ELF-1 (cell line): Measurements from ENCODE around the gene TRIM66.

Source experiments
- DNase-seq: peaks from one replicate; pipeline ENCODE4 v3.0.0-alpha.2; 2016; ENCODE audit warnings: low read depth, low spot score

Gene TRIM66

GRCh38 chr11:8713760-8714454, 31.4 kb upstream of the TRIM66 start:
- DNase-seq = no peak

GRCh38 chr11:8712506-8712905, 30.0 kb upstream of the TRIM66 start:
- DNase-seq = no peak

- DNase-seq = no peak
These were observed 29.5 kb upstream of the TRIM66 start for GRCh38 chr11:8711895-8712442.

DNA sequence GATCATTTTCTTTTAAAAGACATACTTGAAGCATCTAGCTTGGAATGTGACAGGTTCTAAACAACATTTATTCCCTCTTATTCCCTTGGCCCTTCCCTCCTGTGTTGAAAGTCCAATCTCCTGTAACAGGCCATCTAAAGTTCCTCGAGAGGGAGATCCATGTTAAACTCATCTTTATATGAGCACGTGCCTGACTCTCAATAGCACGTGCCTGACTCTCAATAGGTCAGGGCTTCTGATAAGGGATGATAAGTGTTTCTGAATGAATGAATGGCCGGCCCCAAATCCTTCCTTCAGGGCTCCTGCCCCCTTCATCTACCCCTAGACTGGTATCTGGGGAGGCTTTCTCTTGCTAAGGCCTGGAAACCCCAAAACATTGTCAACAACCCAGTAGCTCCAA, 27.3 kb upstream of the TRIM66 start:
- DNase-seq = no peak

- peak; percentile 80 for DNase-seq
These were observed 26.7 kb upstream of the TRIM66 start for GRCh38 chr11:8709002-8709672.

GRCh38 chr11:8707541-8708191, 25.2 kb upstream of the TRIM66 start:
- DNase-seq = no peak

- DNase-seq = no peak
These were observed 24.4 kb upstream of the TRIM66 start for GRCh38 chr11:8706673-8707432.

- no peak for DNase-seq
These were observed 22.7 kb upstream of the TRIM66 start for GRCh38 chr11:8705146-8705545.

DNA sequence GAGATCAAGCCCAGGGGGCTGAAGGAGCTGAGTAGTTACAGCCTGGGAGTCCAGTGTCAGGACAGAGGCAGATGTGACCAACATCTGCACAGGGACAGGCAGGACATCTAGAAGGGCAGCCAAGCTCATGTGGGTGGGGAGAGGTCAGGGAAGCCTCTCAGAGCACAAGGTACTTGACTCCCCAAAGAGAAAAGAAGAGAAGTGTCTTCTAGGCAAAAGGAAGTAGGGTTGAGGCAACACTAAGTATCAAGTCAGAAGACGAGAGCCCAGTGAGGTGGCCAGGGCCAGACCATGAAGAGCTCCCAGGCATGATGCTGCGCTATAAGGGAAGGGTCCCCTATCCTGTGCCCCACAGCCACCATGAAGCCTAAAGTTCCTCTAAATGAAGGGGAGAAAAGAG, 21.7 kb upstream of the TRIM66 start:
- DNase-seq = no peak

- no peak for DNase-seq
These were observed 20.1 kb upstream of the TRIM66 start for GRCh38 chr11:8702598-8702915.

GRCh38 chr11:8701891-8702597, 19.6 kb upstream of the TRIM66 start:
- DNase-seq = no peak

DNA sequence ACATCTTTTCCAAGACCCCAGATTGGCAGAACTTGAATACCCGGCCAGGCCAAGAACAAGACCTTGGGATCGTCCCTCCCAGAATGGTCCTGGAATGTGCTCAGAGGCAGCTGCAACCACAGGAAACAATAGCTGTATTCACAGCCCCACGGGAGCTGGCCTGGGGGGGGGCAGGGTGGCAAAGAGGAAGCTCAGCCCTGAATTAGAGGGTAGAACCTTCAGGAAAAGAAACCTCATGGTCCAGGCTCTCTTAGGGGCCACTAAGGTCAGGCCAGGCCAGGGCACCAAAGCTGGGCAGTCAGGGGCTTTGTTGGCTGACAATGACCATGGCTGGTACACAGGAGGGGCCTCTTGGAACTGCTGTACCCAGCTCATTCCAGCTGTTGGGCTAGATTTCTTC, 17.4 kb upstream of the TRIM66 start:
- DNase-seq = peak; percentile 78

- peak; percentile 48 for DNase-seq
These were observed 16.5 kb upstream of the TRIM66 start for GRCh38 chr11:8698917-8699441.

DNA sequence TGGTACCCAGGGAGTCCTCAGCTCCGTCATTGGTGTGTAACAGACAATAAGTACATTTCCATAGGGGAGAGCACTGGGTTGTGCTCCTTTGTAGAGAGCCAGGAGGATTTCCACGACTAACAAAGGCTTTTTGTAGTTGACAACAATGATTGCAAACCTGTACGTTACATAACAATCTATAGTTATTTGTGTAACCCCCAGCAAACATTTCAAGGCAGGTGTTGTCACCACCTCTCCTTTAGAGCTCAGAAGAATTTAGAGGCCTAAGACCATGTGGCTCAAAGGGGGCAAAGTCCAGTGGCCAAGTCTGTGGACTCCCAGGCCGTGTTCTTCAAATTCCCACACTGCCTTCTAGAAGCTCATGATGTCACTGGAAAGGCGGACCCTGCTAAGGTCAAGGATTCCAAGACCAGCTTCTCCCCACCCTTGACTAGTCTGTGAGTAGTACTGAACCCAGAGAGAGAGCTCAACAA, 15.9 kb upstream of the TRIM66 start:
- no peak for DNase-seq

- no peak for DNase-seq
These were observed 14.6 kb upstream of the TRIM66 start for GRCh38 chr11:8697054-8697453.

DNA sequence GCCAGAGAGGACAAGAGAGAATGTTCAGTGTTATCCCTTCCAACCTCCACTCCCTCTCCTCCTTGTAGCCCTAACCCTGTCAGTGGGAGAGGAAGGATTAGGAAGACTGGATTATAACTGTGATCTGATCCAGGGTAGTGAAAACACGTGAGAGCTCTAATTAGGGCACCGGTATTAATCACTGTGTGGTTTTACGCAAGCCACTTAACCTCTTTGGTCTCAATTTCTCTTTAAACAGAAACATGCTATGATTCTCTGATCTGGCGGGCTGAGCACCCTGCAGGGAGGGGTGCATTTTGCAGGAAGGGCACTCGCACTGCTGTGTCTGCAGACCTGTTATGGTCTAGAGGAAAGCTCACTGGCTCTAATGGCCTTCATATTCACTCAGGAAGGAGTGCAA, 11.7 kb upstream of the TRIM66 start:
- DNase-seq = no peak

DNA sequence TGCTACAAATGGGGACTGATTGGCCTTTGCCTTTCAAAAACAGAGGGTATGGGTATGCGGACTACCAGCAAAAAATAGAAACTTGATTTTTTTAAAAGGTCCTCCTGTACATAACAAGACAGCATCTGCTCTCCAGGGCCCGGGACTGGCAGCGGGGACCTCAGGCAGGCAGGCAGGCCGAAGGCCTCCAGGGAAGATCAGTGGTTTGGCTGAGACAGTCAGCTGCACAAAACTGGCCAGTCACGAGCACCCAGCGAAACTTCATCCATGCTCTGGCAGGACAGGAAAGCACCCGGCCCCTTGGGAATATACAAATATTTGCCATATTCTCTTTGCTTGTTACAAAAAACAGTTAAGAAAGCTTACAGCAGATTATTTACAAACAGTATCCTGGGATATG, 11.1 kb upstream of the TRIM66 start:
- no peak for DNase-seq

DNA sequence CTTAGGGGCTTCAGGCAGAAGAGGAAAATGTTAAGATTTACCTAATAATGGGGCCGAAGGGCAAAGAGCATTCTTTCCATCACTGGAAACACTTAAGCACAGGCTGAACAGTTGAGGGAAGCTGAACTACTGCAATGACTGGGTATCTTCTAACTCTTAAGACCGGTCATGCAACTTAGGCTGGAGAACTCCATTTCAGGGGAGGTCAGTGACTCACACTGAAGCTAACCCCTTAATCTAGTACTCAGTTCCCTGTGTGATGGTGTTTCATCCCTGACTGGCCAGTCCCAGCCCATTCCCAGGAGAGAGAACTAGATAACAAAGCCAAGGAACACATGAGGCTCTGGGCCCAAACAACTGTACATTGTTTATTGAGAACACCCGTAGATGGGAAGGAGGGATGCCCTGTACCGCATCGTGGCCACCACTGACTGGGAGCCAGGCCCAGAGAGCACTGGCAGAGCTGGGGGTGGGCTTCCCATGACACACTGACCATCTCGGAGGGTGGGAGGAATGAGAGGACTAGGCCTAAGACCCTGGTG, 10.6 kb upstream of the TRIM66 start:
- DNase-seq = no peak

DNA sequence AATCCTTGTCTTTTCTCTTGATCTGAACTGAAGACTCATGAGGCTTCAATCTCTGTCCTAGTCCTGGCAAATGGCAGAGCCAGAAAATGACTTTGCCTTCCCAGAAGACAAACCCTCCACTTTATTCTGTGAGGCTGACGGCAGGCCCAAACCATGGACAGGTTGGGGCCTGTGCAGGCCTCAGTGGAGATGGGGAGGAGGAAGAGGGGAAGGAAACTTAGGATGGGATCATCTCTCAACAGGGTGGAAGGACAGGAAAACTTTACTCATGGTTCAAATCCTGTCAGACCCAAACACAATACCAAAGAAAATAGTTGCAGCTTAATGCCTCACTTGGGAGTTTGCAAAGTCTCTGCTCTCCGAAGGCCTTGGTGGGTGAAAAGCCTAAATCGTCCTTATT, 10.0 kb upstream of the TRIM66 start:
- no peak for DNase-seq

DNA sequence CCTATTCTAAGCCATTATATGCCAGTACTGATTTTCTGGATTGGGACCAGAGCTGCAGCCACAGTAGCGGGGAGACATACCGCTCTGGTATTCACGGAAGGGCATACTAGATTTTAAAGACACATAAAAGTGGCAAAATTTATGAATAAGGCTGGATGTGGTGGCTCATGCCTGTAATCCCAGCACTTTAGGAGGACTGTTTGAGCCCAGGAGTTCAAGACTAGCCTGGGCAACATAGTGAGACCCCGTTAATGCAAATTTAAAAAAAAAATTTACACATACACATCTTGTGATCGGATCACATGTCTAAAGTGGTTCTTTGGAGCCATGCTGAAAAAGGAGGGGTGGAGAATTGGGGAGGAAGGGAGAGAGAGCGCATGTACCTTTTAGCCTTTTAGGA, 9.1 kb upstream of the TRIM66 start:
- no peak for DNase-seq
